Measurements from ENCODE around the gene PPARA. TPM values are rescaled to one million over a fixed set of nuclear protein-coding genes. Genes with fewer than 3 reads are reported as not detected.

PPARA gene
- total and polyA plus RNA-seq, 2 donors (not counting 3 experiments of a cell fraction or from before 2014, with no cell fraction given), result 3.1 to 10.7 TPM

DNA sequence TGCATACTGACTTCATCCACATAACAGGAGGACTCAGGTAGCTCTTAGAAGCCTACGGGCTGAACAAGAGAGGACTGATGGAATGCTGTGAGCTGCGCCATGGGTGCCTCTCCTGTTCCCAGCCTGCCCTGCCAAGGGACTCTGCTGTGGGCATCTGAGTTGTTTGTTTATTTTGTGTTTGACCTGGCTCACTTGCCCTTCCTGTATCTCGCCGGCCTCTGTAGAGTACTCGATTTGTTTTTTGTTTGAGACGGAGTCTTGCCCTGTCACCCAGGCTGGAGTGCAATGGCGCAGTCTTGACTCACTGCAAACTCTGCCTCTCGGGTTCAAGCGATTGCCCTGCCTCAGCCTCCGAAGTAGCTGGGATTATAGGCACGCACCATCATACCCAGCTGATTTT lies 119.2 kb downstream of the PPARA start:
- no TSS peak for BruUV-seq (replicated peaks)
- POLR2A ChIA-PET, result no interaction called here

GRCh38 chr22:46272196-46272595 lies 121.9 kb downstream of the PPARA start:
- Histone ChIP-seq H3K27ac (ENCODE audit: insufficient read depth, low read depth, low read length) (no peak overlapping the region), H3K4me2 (ENCODE audit: insufficient read depth, low read length) (no peak overlapping the region), H3K9ac (replicated peaks; ENCODE audit: extremely low read depth, insufficient read depth, low read length) (no peak overlapping the region), H4K20me1 (replicated peaks; ENCODE audit: control insufficient read depth, extremely low read depth, insufficient read depth, low read length) (no peaks in the 10 kb centered on the region), H3K36me3 (ENCODE audit: control insufficient read depth in 2 of 2, extremely low read depth in 1 of 2, insufficient read depth in 2 of 2, low read length in 2 of 2) (peaks cover 4 to 19% of the 10 kb centered on the region in 2 experiments), H3K4me3 (replicated peaks in 1 of 3; ENCODE audit: insufficient read depth in 1 of 3, low read depth in 1 of 3, low read length in 3 of 3) (no peak overlapping the region), H2AFZ (ENCODE audit: low read depth, low read length) (no peak overlapping the region), H3K4me1 (ENCODE audit: control insufficient read depth, extremely low read depth, insufficient read depth, low read length) (peaks cover 20% of the 10 kb centered on the region), H3K79me2 (ENCODE audit: control insufficient read depth, insufficient read depth, low read length) (peaks cover 9% of the 10 kb centered on the region), H3K9me1 (replicated peaks; ENCODE audit: control insufficient read depth, extremely low read depth, insufficient read depth, low read length) (no peaks in the 10 kb centered on the region), H3K27me3 (ENCODE audit: control insufficient read depth in 2 of 2, insufficient read depth in 2 of 2, low read length in 2 of 2) (no peaks in the 10 kb centered on the region), H3K9me3 (replicated peaks; ENCODE audit: control insufficient read depth, insufficient read depth, low read length) (no peaks in the 10 kb centered on the region)
- intact Hi-C loops (cut with micrococcal nuclease), result no loop called here
- TF ChIP-seq POLR2A (IDR thresholded peaks at IDR 0.05; ENCODE audit: low read depth, low read length), result no peak
- TF ChIP-seq GATA2 (IDR thresholded peaks at IDR 0.05; ENCODE audit: insufficient read depth, insufficient read length, low read depth, low read length), result no peak
- TF ChIP-seq JUN (IDR thresholded peaks at IDR 0.05; ENCODE audit: borderline replicate concordance, insufficient read depth, insufficient read length, low read depth), result no peak
- no peak for TF ChIP-seq EZH2 (IDR thresholded peaks at IDR 0.05; ENCODE audit: borderline replicate concordance, low read depth, low read length, severe bottlenecking)
- no peak for TF ChIP-seq MYC (IDR thresholded peaks at IDR 0.05; ENCODE audit: low read depth, low read length)
- TF ChIP-seq MAX (IDR thresholded peaks at IDR 0.05; ENCODE audit: insufficient read depth, insufficient read length), result no peak
- no peak for TF ChIP-seq POLR2AphosphoS5 (IDR thresholded peaks at IDR 0.05; ENCODE audit: insufficient read depth, low read depth, low read length)
- TF ChIP-seq CTCF (IDR thresholded peaks at IDR 0.05; ENCODE audit: extremely low read depth in 1 of 2, insufficient read depth in 1 of 2, low read depth in 1 of 2, low read length in 2 of 2), result no peak
- no peak for TF ChIP-seq FOS (IDR thresholded peaks at IDR 0.05; ENCODE audit: borderline replicate concordance, insufficient read depth, low read length)
- POLR2A ChIA-PET, result no interaction called here
- BruUV-seq (replicated peaks), result no TSS peak
- no peak for FAIRE-seq
- no peak for DNase-seq (ENCODE audit: low read depth, low spot score)
- dilution Hi-C loops (cut with MboI; ENCODE audit: extremely low pct_ligation_motif_present, low sequenced_read_pairs), result no loop called here
- CTCF ChIA-PET, result interaction anchor here (1.1 kb wide), 1 partner anchor 9 kb away, joined by 3 read pairs; the partner anchor contains the start of gene PKDREJ

More for the DNA sequence above, 119.2 kb downstream of the PPARA start:
- dilution Hi-C loops (cut with MboI; ENCODE audit: extremely low pct_ligation_motif_present, low sequenced_read_pairs) (no loop called here), intact Hi-C loops (cut with micrococcal nuclease) (loop anchor here (5.0 kb wide), 1 partner anchor 272 kb away; no protein-coding TSS in a partner anchor)
- Histone ChIP-seq H3K9me1 (replicated peaks; ENCODE audit: control insufficient read depth, extremely low read depth, insufficient read depth, low read length) (no peaks in the 10 kb centered on the region), H3K4me1 (ENCODE audit: control insufficient read depth, extremely low read depth, insufficient read depth, low read length) (peaks cover 20% of the 10 kb centered on the region), H3K27ac (ENCODE audit: insufficient read depth, low read depth, low read length) (no peak overlapping the region), H3K36me3 (ENCODE audit: control insufficient read depth in 2 of 2, extremely low read depth in 1 of 2, insufficient read depth in 2 of 2, low read length in 2 of 2) (peaks cover 0 to 15% of the 10 kb centered on the region in 2 experiments), H3K4me2 (ENCODE audit: insufficient read depth, low read length) (peak overlapping the region; percentile 73), H2AFZ (ENCODE audit: low read depth, low read length) (no peak overlapping the region), H3K9ac (replicated peaks; ENCODE audit: extremely low read depth, insufficient read depth, low read length) (no peak overlapping the region), H4K20me1 (replicated peaks; ENCODE audit: control insufficient read depth, extremely low read depth, insufficient read depth, low read length) (no peaks in the 10 kb centered on the region), H3K27me3 (ENCODE audit: control insufficient read depth in 2 of 2, insufficient read depth in 2 of 2, low read length in 2 of 2) (no peaks in the 10 kb centered on the region), H3K79me2 (ENCODE audit: control insufficient read depth, insufficient read depth, low read length) (peaks cover 9% of the 10 kb centered on the region), H3K4me3 (replicated peaks in 1 of 3; ENCODE audit: insufficient read depth in 1 of 3, low read depth in 1 of 3, low read length in 3 of 3) (no peak overlapping the region), H3K9me3 (replicated peaks; ENCODE audit: control insufficient read depth, insufficient read depth, low read length) (no peaks in the 10 kb centered on the region)
- CTCF ChIA-PET, result interaction anchor here (1.8 kb wide), 1 partner anchor 18 kb away, joined by 7 read pairs; no protein-coding TSS in a partner anchor
- FAIRE-seq (peak; percentile 18), DNase-seq (ENCODE audit: low read depth, low spot score) (peak; percentile 10)
- TF ChIP-seq MYC (IDR thresholded peaks at IDR 0.05; ENCODE audit: low read depth, low read length) (no peak), FOS (IDR thresholded peaks at IDR 0.05; ENCODE audit: borderline replicate concordance, insufficient read depth, low read length) (no peak), EZH2 (IDR thresholded peaks at IDR 0.05; ENCODE audit: borderline replicate concordance, low read depth, low read length, severe bottlenecking) (no peak), JUN (IDR thresholded peaks at IDR 0.05; ENCODE audit: borderline replicate concordance, insufficient read depth, insufficient read length, low read depth) (no peak), POLR2AphosphoS5 (IDR thresholded peaks at IDR 0.05; ENCODE audit: insufficient read depth, low read depth, low read length) (no peak)
